ENCODE data around the gene CD300C. TPM values are rescaled to one million over a fixed set of nuclear protein-coding genes. Genes with fewer than 3 reads are reported as not detected.
"Not testable (repeated sequence)": the region's sequence is repeated elsewhere in the genome, so short reads cannot be mapped to it uniquely, and the experiment has no call there.

The CD300C gene
- total RNA-seq, 4 donors from 2014 or later = 0.39 to 4.6 (median 1.6) TPM

GRCh38 chr17:74574489-74575142, 28.7 kb upstream of the CD300C start:
- Histone ChIP-seq H3K27ac (replicated peaks in 1 of 4) (no peak overlapping the region), H3K9me3 (no peaks in the 10 kb centered on the region), H3K4me1 (no peaks in the 10 kb centered on the region), H3K27me3 (peaks cover 0 to 21% (median 0%) of the 10 kb centered on the region in 4 donors), H3K4me3 (no peak overlapping the region), H3K36me3 (no peaks in the 10 kb centered on the region)
- DNase-seq (ENCODE audit: extremely low spot score) = no peak
- no peak for TF ChIP-seq POLR2A (IDR thresholded peaks at IDR 0.05; ENCODE audit: low read depth)
- TF ChIP-seq POLR2AphosphoS5 (IDR thresholded peaks at IDR 0.05) = no peak
- TF ChIP-seq EP300 (IDR thresholded peaks at IDR 0.05) = no peak
- TF ChIP-seq CTCF (IDR thresholded peaks at IDR 0.05) = no peak
- WGBS = 81% methylated on average over 5 of the region's 5 CpGs
- intact Hi-C loops (cut with DNase I) = no loop called here

GRCh38 chr17:74573635-74574034, 27.7 kb upstream of the CD300C start:
- H3K9me3 ChIP-seq; H3K36me3 ChIP-seq; H3K4me3 ChIP-seq; H3K4me1 ChIP-seq; H3K27ac ChIP-seq (replicated peaks in 1 of 4); intact Hi-C loops (cut with DNase I); DNase-seq (ENCODE audit: extremely low spot score): not testable (repeated sequence)
- peaks cover 0 to 29% (median 0%) of the 10 kb centered on the region in 4 donors for H3K27me3 ChIP-seq

- no peak for DNase-seq (ENCODE audit: extremely low spot score)
- TF ChIP-seq POLR2AphosphoS5 (IDR thresholded peaks at IDR 0.05) (no peak), POLR2A (IDR thresholded peaks at IDR 0.05; ENCODE audit: low read depth) (no peak), CTCF (IDR thresholded peaks at IDR 0.05) (no peak), EP300 (IDR thresholded peaks at IDR 0.05) (no peak)
- Histone ChIP-seq H3K27me3 (peaks cover 0 to 27% (median 0%) of the 10 kb centered on the region in 4 donors), H3K4me3 (no peak overlapping the region), H3K36me3 (no peaks in the 10 kb centered on the region), H3K4me1 (no peaks in the 10 kb centered on the region), H3K27ac (replicated peaks in 1 of 4) (no peak overlapping the region), H3K9me3 (no peaks in the 10 kb centered on the region)
- 71% methylated on average over 2 of the region's 3 CpGs for WGBS
- intact Hi-C loops (cut with DNase I) = no loop called here
Measured at GRCh38 chr17:74573169-74573568, 27.3 kb upstream of the CD300C start.

GRCh38 chr17:74571621-74572270, 25.8 kb upstream of the CD300C start:
- Histone ChIP-seq H3K4me3 (no peak overlapping the region), H3K9me3 (no peaks in the 10 kb centered on the region), H3K36me3 (no peaks in the 10 kb centered on the region), H3K4me1 (no peaks in the 10 kb centered on the region), H3K27ac (replicated peaks in 1 of 4) (no peak overlapping the region), H3K27me3 (peaks cover 0 to 28% (median 0%) of the 10 kb centered on the region in 4 donors)
- WGBS = 83% methylated on average over 4 of the region's 4 CpGs
- DNase-seq (ENCODE audit: extremely low spot score) = no peak
- no peak for TF ChIP-seq CTCF (IDR thresholded peaks at IDR 0.05)
- no peak for TF ChIP-seq POLR2A (IDR thresholded peaks at IDR 0.05; ENCODE audit: low read depth)
- no peak for TF ChIP-seq EP300 (IDR thresholded peaks at IDR 0.05)
- TF ChIP-seq POLR2AphosphoS5 (IDR thresholded peaks at IDR 0.05) = no peak
- intact Hi-C loops (cut with DNase I) = no loop called here

- no peak for DNase-seq (ENCODE audit: extremely low spot score)
Measured at GRCh38 chr17:74569020-74570003, 23.4 kb upstream of the CD300C start.

More at GRCh38 chr17:74569020-74570003, 23.4 kb upstream of the CD300C start:
- TF ChIP-seq EP300 (IDR thresholded peaks at IDR 0.05) (no peak), POLR2A (IDR thresholded peaks at IDR 0.05; ENCODE audit: low read depth) (no peak), POLR2AphosphoS5 (IDR thresholded peaks at IDR 0.05) (no peak), CTCF (IDR thresholded peaks at IDR 0.05) (no peak)
- Histone ChIP-seq H3K36me3 (no peaks in the 10 kb centered on the region), H3K27me3 (peaks cover 0 to 48% (median 0%) of the 10 kb centered on the region in 4 donors), H3K9me3 (no peaks in the 10 kb centered on the region), H3K4me3 (no peak overlapping the region), H3K4me1 (no peaks in the 10 kb centered on the region), H3K27ac (replicated peaks in 1 of 4) (no peak overlapping the region)
- intact Hi-C loops (cut with DNase I) = no loop called here
- WGBS = 74% methylated on average over 26 of the region's 32 CpGs

All from esophagus muscularis mucosa (tissue), 4 donors.